ENCODE data around the gene TRABD. TPM values are rescaled to one million over a fixed set of nuclear protein-coding genes. Genes with fewer than 3 reads are reported as not detected.

TRABD gene
- total RNA-seq, 6 experiments from 2014 or later = 25.0 to 36.0 (median 27.6) TPM

- H3K4me3 Mint-ChIP-seq = peak overlapping the region; percentile 89
- no peak for DNase-seq
- H3K27ac Mint-ChIP-seq = peak overlapping the region; percentile 92
- H3K4me1 Mint-ChIP-seq (ENCODE audit: low read depth) = peaks cover 41% of the 10 kb centered on the region
- H3K27me3 Mint-ChIP-seq (ENCODE audit: insufficient read depth) = peaks cover 11% of the 10 kb centered on the region
- TF ChIP-seq CTCF (IDR thresholded peaks at IDR 0.05) = no peak
- H3K9me3 Mint-ChIP-seq = no peaks in the 10 kb centered on the region; the same call in 1 of the 2 replicates
- H3K36me3 Mint-ChIP-seq (ENCODE audit: low read depth) = peaks cover 18% of the 10 kb centered on the region
Observed at GRCh38 chr22:50243685-50244419, 58.1 kb downstream of the TRABD start.

DNA sequence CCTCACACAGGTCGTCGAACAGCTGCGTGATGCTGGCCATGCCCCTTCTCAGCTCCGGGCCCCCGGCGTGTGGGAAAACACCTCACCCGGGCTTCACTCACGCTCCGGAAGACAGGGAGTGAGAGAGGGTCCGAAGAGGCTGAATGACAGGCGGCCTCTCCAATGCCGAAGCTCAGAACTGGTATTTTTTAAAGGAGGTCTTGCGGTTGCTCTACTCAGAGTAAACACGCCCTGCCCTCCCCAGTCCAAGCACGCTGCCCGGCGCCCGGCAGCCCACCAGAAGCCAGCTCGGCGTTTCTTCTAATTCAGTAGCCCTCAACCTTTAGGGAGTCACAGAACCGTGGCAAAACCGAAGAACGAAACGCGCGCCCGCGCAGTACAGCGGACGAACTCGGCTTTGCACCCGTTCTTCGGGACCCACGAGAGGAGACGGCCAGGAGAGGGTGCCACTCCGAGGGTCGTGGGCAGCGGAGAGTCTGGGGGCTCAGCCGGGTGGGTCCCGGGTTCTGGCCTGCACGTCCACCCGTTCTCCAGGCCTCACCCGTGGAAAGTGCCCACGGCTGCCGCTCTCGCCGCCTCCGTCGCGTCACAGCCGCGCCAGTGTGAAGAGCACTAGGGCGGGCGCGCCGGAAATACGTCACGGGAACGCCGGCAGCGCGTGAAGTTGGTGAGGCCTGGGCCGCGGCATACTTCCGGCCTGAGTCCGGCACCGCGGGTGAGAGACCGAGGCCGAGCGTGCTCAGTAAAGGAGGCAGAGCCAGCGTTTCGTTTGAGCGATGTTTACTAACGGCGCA lies 58.9 kb downstream of the TRABD start, which contains the start of gene TUBGCP6:
Gene TUBGCP6 (minus strand): TSS at position 604 of the 794 bp plus-strand sequence. CDS start 564 bp downstream, at position 40.
- H3K36me3 Mint-ChIP-seq (ENCODE audit: low read depth) = peaks cover 18% of the 10 kb centered on the region
- peaks cover 41% of the 10 kb centered on the region for H3K4me1 Mint-ChIP-seq (ENCODE audit: low read depth)
- TF ChIP-seq CTCF (IDR thresholded peaks at IDR 0.05) = peak; percentile 63
- peak; percentile 86 for DNase-seq
- H3K9me3 Mint-ChIP-seq = no peaks in the 10 kb centered on the region; the same call in 1 of the 2 replicates
- peak within 1 kb of the TSS; percentile 89 for H3K4me3 Mint-ChIP-seq
- peaks cover 11% of the 10 kb centered on the region for H3K27me3 Mint-ChIP-seq (ENCODE audit: insufficient read depth)
- H3K27ac Mint-ChIP-seq = peak within 1 kb of the TSS; percentile 92

- Mint-ChIP-seq H3K9me3 (no peaks in the 10 kb centered on the region; the same call in 1 of the 2 replicates), H3K4me1 (ENCODE audit: low read depth) (peaks cover 46% of the 10 kb centered on the region), H3K4me3 (peak overlapping the region; percentile 89), H3K36me3 (ENCODE audit: low read depth) (peaks cover 18% of the 10 kb centered on the region), H3K27ac (peak overlapping the region; percentile 92), H3K27me3 (ENCODE audit: insufficient read depth) (peaks cover 11% of the 10 kb centered on the region)
- no peak for TF ChIP-seq CTCF (IDR thresholded peaks at IDR 0.05)
- DNase-seq = no peak
Observed at GRCh38 chr22:50245214-50246072, 59.7 kb downstream of the TRABD start.

- peak overlapping the region; percentile 85 for H3K27ac Mint-ChIP-seq
- H3K4me3 Mint-ChIP-seq = peak overlapping the region; percentile 89; the same call in 1 of the 2 replicates
- peak; percentile 50 for TF ChIP-seq CTCF (IDR thresholded peaks at IDR 0.05)
- peaks cover 39% of the 10 kb centered on the region for H3K4me1 Mint-ChIP-seq (ENCODE audit: low read depth)
- H3K36me3 Mint-ChIP-seq (ENCODE audit: low read depth) = peaks cover 18% of the 10 kb centered on the region
- DNase-seq = no peak
- H3K27me3 Mint-ChIP-seq (ENCODE audit: insufficient read depth) = peaks cover 11% of the 10 kb centered on the region
- H3K9me3 Mint-ChIP-seq = no peaks in the 10 kb centered on the region; the same call in 1 of the 2 replicates
Observed at GRCh38 chr22:50246242-50247175, 60.8 kb downstream of the TRABD start.
